ENCODE results near the gene ITGB8.

The ITGB8 gene

GRCh38 chr7:20307901-20308300 lies 22.8 kb upstream of the ITGB8 start:
- DNase-seq (ENCODE audit: low read depth) = no peak

GRCh38 chr7:20310301-20310700 lies 20.4 kb upstream of the ITGB8 start:
- DNase-seq (ENCODE audit: low read depth) = no peak

GRCh38 chr7:20310963-20311742 lies 19.5 kb upstream of the ITGB8 start:
- no peak for DNase-seq (ENCODE audit: low read depth)

GRCh38 chr7:20311743-20312042 lies 19.0 kb upstream of the ITGB8 start:
- no peak for DNase-seq (ENCODE audit: low read depth)

GRCh38 chr7:20312562-20312961 lies 18.1 kb upstream of the ITGB8 start:
- DNase-seq (ENCODE audit: low read depth) = no peak

GRCh38 chr7:20313626-20314025 lies 17.1 kb upstream of the ITGB8 start:
- DNase-seq (ENCODE audit: low read depth) = no peak

- DNase-seq (ENCODE audit: low read depth) = no peak
Observed at GRCh38 chr7:20314198-20314597, 16.5 kb upstream of the ITGB8 start.

- DNase-seq (ENCODE audit: low read depth) = no peak
Observed at GRCh38 chr7:20316706-20317105, 14.0 kb upstream of the ITGB8 start.

- no peak for DNase-seq (ENCODE audit: low read depth)
Observed at GRCh38 chr7:20317413-20317812, 13.3 kb upstream of the ITGB8 start.

- no peak for DNase-seq (ENCODE audit: low read depth)
Observed at GRCh38 chr7:20318933-20319332, 11.8 kb upstream of the ITGB8 start.

GRCh38 chr7:20320322-20320721 lies 10.4 kb upstream of the ITGB8 start:
- DNase-seq (ENCODE audit: low read depth) = no peak

GRCh38 chr7:20320786-20321185 lies 9.9 kb upstream of the ITGB8 start:
- DNase-seq (ENCODE audit: low read depth) = no peak

- DNase-seq (ENCODE audit: low read depth) = no peak
Observed at GRCh38 chr7:20323595-20323994, 7.1 kb upstream of the ITGB8 start.

- no peak for DNase-seq (ENCODE audit: low read depth)
Observed at GRCh38 chr7:20326342-20326741, 4.4 kb upstream of the ITGB8 start.

- no peak for DNase-seq (ENCODE audit: low read depth)
Observed at GRCh38 chr7:20327055-20327454, 3.6 kb upstream of the ITGB8 start.

GRCh38 chr7:20328027-20328426 lies 2.7 kb upstream of the ITGB8 start:
- no peak for DNase-seq (ENCODE audit: low read depth)

GRCh38 chr7:20328692-20329091 lies 2.0 kb upstream of the ITGB8 start:
- DNase-seq (ENCODE audit: low read depth) = no peak

- no peak for DNase-seq (ENCODE audit: low read depth)
Observed at GRCh38 chr7:20329389-20330238, 1.1 kb upstream of the ITGB8 start.

- no peak for DNase-seq (ENCODE audit: low read depth)
Observed at GRCh38 chr7:20330928-20331909, 519 bp downstream of the ITGB8 start.

GRCh38 chr7:20331910-20332813 lies 1.5 kb downstream of the ITGB8 start:
- no peak for DNase-seq (ENCODE audit: low read depth)

- DNase-seq (ENCODE audit: low read depth) = no peak
Observed at GRCh38 chr7:20338285-20338684, 7.6 kb downstream of the ITGB8 start.
